Cardiac muscle cell (in vitro differentiated cells and primary cell): ENCODE measurements around the gene DLGAP4. TPM values are rescaled to one million over a fixed set of nuclear protein-coding genes. Genes with fewer than 3 reads are reported as not detected.

Experiments
- DNase-seq, 2 donors: peaks; one replicate each; pipeline versions ENCODE4 v3.0.0 to v3.0.0-alpha.2; 2010 to 2017; ENCODE audit warnings: low read depth in 1 of 2, low spot score in 1 of 2
- H3K27ac ChIP-seq: fragments of 200-600 bp; sonication (generic); 2 replicates; pipeline ENCODE4 v1.5.1; 2016
- H3K27me3 ChIP-seq: fragments of 200-600 bp; sonication (generic); 2 replicates; pipeline ENCODE4 v1.6.0; 2016; ENCODE audit warnings: control low read depth
- H3K36me3 ChIP-seq: fragments of 200-600 bp; sonication (generic); 2 replicates; pipeline ENCODE4 v1.5.1; 2016; ENCODE audit warnings: control low read depth
- H3K4me1 ChIP-seq: fragments of 200-600 bp; sonication (generic); 2 replicates; pipeline ENCODE4 v1.8.1; 2017; ENCODE audit warnings: low read depth, mild to moderate bottlenecking, mixed run types
- H3K4me3 ChIP-seq: fragments of 200-600 bp; sonication (generic); 2 replicates; pipeline ENCODE4 v1.5.1; 2016; ENCODE audit warnings: mild to moderate bottlenecking
- H3K9me3 ChIP-seq: fragments of 200-600 bp; sonication (generic); 2 replicates; pipeline ENCODE4 v1.5.1; 2017; ENCODE audit warnings: low read depth, mild to moderate bottlenecking, control low read depth
- polyA plus RNA-seq: library from polyadenylated mRNA; unstranded; fragments of >200 nt; fragmentation: Nextera tagmentation; extraction: Ambion mirVana; gene quantifications from 2 replicates; pipeline ENCODE4 v1.2.1, GENCODE V29; 2016
- total RNA-seq: library from RNA; depleted of rRNA; stranded (reverse); fragments of >200 nt; gene quantifications from 2 replicates; pipeline ENCODE4 v1.2.3, GENCODE V29; 2016
- TF ChIP-seq, protein P1 (sequence below): IDR thresholded peaks from 2 replicates; pipeline ENCODE4 v1.5.1; 2012; ENCODE audit warnings: low read depth, mild to moderate bottlenecking, low read length

The DLGAP4 gene
- total and polyA plus RNA-seq, 2 experiments from 2014 or later: 45.7 to 51.6 TPM

DNA sequence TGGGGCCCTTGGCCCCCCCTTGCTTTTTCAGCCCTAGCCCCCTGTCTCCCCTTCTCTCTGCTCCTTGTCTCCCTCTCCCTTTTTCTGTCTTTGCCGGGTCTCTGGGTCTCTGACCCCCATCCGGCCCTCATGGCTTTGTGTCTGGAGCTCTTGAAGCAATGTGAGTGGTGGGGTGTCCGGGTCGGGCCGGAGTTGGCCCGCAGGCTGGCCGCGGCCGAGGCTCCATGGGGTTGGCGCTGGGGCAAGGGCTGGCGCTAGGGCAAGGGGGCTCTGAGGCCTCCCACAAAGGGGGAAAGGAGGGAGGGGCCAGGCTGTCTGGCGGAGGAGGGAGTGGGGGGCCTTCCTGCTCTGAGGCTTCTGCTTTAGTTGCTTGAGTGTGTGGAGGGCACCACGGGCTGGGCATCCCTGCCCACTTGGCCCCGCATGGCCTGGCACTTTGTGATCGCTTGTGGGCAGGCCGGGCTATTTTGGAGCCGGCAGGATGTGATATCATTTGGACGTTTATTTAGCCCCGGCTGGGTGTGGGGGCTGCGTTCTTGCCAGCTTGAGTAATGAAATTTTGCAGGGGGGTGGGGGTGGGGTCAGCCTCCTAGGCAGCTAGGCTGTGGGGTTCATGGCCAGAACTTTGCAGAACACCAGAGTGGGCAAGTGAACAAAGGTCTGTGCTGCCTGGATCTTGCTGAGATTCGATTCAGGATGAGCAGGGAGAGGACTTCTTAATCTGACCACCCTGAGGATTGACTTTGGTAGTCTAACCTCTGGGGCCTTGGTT, 156.5 kb downstream of the DLGAP4 start:
- peak overlapping the region; percentile 30 for H3K27ac ChIP-seq

DNA sequence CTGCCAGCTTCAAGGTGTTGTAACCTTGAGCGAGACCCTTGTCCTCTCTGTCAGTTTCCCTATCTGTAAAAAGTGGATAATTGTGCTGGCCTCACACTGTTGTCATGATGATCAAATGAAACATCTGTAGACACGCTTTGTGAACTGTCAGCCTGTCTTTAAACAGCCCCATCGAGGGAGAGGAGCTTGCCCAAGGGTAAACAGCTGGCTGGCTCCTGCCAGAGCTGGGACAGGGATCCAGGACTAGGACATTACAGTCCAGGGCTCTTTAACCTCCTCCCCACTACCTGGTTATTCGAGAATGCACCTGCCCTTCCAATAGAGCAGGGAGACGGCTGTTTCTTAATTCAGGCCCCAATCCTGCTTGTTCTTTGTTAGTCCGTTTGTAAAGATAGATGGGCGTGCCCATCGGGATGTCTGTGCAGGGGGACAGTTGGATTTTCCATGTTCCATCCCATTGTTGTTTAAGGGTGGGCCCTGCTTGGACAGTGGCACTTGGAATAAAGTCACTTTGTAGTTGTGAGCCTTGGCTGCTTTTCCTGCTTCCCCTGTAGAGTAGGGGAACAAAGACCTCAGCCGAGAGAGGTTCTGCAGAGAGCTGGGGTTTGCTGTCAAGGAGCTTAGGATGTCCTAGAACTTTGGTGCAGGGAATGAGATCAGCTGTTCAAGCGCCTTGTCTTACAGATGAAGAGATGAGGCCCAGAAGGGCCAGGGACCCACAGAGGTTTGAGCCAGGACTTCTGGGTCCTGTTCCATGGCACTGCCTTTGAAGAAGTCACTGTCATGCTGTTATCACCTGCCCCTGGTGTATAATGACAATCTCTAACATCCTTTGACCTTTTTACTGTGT, 157.3 kb downstream of the DLGAP4 start:
- Histone ChIP-seq H3K27me3 (no peaks in the 10 kb centered on the region), H3K9me3 (no peaks in the 10 kb centered on the region), H3K27ac (peak overlapping the region; percentile 30), H3K4me1 (peaks cover 19% of the 10 kb centered on the region), H3K36me3 (no peaks in the 10 kb centered on the region), H3K4me3 (peak overlapping the region; percentile 64)
- no peak for DNase-seq
- TF ChIP-seq, protein P1, sequence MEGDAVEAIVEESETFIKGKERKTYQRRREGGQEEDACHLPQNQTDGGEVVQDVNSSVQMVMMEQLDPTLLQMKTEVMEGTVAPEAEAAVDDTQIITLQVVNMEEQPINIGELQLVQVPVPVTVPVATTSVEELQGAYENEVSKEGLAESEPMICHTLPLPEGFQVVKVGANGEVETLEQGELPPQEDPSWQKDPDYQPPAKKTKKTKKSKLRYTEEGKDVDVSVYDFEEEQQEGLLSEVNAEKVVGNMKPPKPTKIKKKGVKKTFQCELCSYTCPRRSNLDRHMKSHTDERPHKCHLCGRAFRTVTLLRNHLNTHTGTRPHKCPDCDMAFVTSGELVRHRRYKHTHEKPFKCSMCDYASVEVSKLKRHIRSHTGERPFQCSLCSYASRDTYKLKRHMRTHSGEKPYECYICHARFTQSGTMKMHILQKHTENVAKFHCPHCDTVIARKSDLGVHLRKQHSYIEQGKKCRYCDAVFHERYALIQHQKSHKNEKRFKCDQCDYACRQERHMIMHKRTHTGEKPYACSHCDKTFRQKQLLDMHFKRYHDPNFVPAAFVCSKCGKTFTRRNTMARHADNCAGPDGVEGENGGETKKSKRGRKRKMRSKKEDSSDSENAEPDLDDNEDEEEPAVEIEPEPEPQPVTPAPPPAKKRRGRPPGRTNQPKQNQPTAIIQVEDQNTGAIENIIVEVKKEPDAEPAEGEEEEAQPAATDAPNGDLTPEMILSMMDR: no peak

More for the DNA sequence above, 156.5 kb downstream of the DLGAP4 start:
- peak in 1 of 2 donors; percentile 59 for DNase-seq
- H3K4me3 ChIP-seq: peak overlapping the region; percentile 64
- TF ChIP-seq, protein P1: no peak
- H3K36me3 ChIP-seq: no peaks in the 10 kb centered on the region
- peaks cover 13% of the 10 kb centered on the region for H3K4me1 ChIP-seq
- no peaks in the 10 kb centered on the region for H3K9me3 ChIP-seq
- H3K27me3 ChIP-seq: no peaks in the 10 kb centered on the region

DNA sequence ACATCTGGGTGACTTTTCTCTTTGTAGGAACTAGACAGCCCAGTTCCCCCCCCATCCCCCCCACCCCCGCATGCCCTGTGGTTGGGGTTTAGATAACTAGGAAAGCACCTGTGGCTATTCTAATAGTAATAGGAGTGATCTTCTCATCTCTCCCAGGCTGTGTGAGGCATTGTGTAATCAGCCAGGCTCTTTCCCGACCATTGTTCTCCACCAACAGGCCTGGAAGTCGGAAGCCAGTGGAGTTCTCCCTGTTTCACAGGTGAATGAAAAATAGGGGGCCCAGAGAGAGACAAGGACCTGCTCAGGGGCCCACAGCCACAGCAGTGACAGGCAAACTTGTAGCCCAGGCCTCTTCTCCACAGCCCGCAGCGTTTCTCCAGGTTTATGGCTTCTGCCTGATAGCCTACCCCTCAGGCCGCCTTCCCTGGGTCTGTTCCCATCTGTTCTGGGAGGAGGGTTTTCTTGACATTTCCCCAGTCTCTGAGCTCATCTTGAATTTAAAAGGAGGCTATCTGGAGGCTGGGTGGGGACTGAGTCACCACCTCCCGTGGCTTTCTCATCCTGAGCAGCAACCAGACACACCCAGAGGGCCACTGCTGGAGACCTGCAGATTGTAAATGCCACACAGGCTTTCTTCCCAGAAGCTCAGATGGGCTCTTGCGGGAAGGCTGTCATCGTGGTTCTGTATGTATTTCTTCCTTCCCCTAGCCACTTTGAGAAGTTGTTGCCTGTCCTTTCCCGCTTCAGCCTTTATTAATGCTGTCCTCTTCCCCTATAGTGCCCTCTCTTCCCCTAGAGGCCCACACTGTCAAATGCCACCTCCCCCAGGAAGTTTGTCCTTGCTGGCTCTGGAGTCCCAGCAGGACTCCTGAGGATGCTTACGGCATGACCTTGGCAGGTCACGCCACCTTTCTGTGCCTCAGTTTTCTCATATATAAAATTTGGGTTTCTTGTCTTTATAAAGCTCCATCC, 159.3 kb downstream of the DLGAP4 start:
- Histone ChIP-seq H3K9me3 (no peaks in the 10 kb centered on the region), H3K27ac (peak overlapping the region; percentile 11), H3K4me1 (peaks cover 19% of the 10 kb centered on the region), H3K27me3 (no peaks in the 10 kb centered on the region), H3K36me3 (no peaks in the 10 kb centered on the region), H3K4me3 (no peak overlapping the region)
- TF ChIP-seq, protein P1: no peak
- DNase-seq: peak in 1 of 2 donors; percentile 55

DNA sequence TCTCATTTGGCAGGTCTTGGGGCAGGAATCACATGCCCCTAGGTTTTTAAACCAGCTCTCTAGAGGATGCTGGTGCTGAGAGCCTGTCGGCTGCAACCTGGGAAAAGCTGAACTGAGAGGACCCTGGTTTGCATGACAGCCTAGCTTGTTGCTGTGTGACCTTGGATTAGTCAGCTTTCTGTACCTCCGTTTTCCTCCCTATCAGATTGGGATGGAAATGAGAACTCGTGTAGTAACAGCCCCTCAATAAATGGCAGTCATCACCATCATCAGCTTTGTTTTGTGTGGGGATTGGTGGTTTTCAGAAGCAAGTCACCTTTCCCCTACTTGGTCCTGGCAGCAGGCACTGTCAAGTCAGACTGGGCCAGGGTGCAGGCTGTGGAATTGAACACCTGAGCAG, 159.9 kb downstream of the DLGAP4 start:
- H3K4me3 ChIP-seq: no peak overlapping the region
- no peak overlapping the region for H3K27ac ChIP-seq
- no peaks in the 10 kb centered on the region for H3K9me3 ChIP-seq
- no peaks in the 10 kb centered on the region for H3K27me3 ChIP-seq
- TF ChIP-seq, protein P1: no peak
- DNase-seq: no peak
- H3K4me1 ChIP-seq: peaks cover 19% of the 10 kb centered on the region
- no peaks in the 10 kb centered on the region for H3K36me3 ChIP-seq
